Measurements from ENCODE around the gene MMP25. TPM values are rescaled to one million over a fixed set of nuclear protein-coding genes. Genes with fewer than 3 reads are reported as not detected.
A peak's percentile ranks its signal among the peaks of the same experiment; 100 is the strongest.

Gene MMP25
- total and polyA plus RNA-seq, 2 donors (not counting 1 experiment from before 2014, with no cell fraction given) = 0.12 to 0.22 TPM

- H3K4me1 ChIP-seq (ENCODE audit: control insufficient read depth in 2 of 2, insufficient read depth in 2 of 2, low read length in 2 of 2) = peaks cover 24 to 38% of the 10 kb centered on the region in 2 donors
- 80% methylated on average over 3 of the region's 8 CpGs for WGBS (ENCODE audit: insufficient coverage)
- intact Hi-C loops (cut with micrococcal nuclease) = loop anchor here (2.0 kb wide), 1 partner anchor 20 kb away; no protein-coding TSS in a partner anchor
These were observed 50.9 kb downstream of the MMP25 start for GRCh38 chr16:3097266-3097665.

More at GRCh38 chr16:3097266-3097665, 50.9 kb downstream of the MMP25 start:
- ATAC-seq (ENCODE audit: low read depth) = no peak
- no peaks in the 10 kb centered on the region for H3K27me3 Mint-ChIP-seq
- no peak overlapping the region for H3K4me3 Mint-ChIP-seq
- Histone ChIP-seq H3K9me3 (ENCODE audit: control extremely low read depth in 1 of 3, control insufficient read depth in 2 of 3, insufficient read depth in 1 of 3, low read length in 2 of 3) (peaks cover 0 to 4% (median 0%) of the 10 kb centered on the region in 3 donors), H3K9ac (ENCODE audit: low read length) (no peak overlapping the region), H3K27me3 (replicated peaks in 1 of 4; ENCODE audit: control extremely low read depth in 1 of 4, control insufficient read depth in 3 of 4, insufficient read depth in 4 of 4, low read length in 3 of 4) (no peaks in the 10 kb centered on the region), H3K4me2 (replicated peaks; ENCODE audit: low read depth, low read length, poor library complexity, severe bottlenecking) (no peak overlapping the region), H3K36me3 (replicated peaks in 1 of 2; ENCODE audit: control extremely low read depth in 1 of 2, control insufficient read depth in 1 of 2, extremely low read depth in 1 of 2, insufficient read depth in 2 of 2, low read length in 1 of 2) (no peaks in the 10 kb centered on the region), H4K20me1 (ENCODE audit: control insufficient read depth, insufficient read depth, low read length, poor library complexity, severe bottlenecking) (no peaks in the 10 kb centered on the region), H3K27ac (ENCODE audit: low read length in 2 of 2) (no peak overlapping the region), H3K4me3 (ENCODE audit: control extremely low read depth in 1 of 5, extremely low read depth in 1 of 5, insufficient read depth in 1 of 5, low read depth in 2 of 5, low read length in 4 of 5) (no peak overlapping the region), H2AFZ (ENCODE audit: insufficient read depth, low read depth, low read length, poor library complexity, severe bottlenecking) (no peak overlapping the region), H3K79me2 (ENCODE audit: control insufficient read depth, insufficient read depth, low read length) (no peaks in the 10 kb centered on the region)
- DNase-seq = no peak
- H3K4me1 Mint-ChIP-seq = peaks cover 36% of the 10 kb centered on the region
- H3K27ac Mint-ChIP-seq = peak overlapping the region; percentile 50
- ChIA-PET CTCF (interaction anchor here (1.3 to 12.2 kb wide), 4 partner anchors 21 to 37 kb away, joined by 5 to 238 read pairs (median 22); partner anchors contain the start of gene ZNF213), POLR2A (interaction anchor here (0.6 to 0.7 kb wide), 2 partner anchors 30 to 67 kb away, joined by 3 to 9 read pairs; no protein-coding TSS in a partner anchor)
- no peaks in the 10 kb centered on the region for H3K9me3 Mint-ChIP-seq (ENCODE audit: insufficient read depth)
- TF ChIP-seq EZH2 (IDR thresholded peaks at IDR 0.05; ENCODE audit: borderline replicate concordance, insufficient read depth, low read depth, low read length, poor library complexity, severe bottlenecking) = no peak
- TF ChIP-seq, protein P1, sequence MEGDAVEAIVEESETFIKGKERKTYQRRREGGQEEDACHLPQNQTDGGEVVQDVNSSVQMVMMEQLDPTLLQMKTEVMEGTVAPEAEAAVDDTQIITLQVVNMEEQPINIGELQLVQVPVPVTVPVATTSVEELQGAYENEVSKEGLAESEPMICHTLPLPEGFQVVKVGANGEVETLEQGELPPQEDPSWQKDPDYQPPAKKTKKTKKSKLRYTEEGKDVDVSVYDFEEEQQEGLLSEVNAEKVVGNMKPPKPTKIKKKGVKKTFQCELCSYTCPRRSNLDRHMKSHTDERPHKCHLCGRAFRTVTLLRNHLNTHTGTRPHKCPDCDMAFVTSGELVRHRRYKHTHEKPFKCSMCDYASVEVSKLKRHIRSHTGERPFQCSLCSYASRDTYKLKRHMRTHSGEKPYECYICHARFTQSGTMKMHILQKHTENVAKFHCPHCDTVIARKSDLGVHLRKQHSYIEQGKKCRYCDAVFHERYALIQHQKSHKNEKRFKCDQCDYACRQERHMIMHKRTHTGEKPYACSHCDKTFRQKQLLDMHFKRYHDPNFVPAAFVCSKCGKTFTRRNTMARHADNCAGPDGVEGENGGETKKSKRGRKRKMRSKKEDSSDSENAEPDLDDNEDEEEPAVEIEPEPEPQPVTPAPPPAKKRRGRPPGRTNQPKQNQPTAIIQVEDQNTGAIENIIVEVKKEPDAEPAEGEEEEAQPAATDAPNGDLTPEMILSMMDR (IDR thresholded peaks at IDR 0.05) = no peak
